ENCODE data around the gene NTRK2. TPM values are rescaled to one million over a fixed set of nuclear protein-coding genes. Genes with fewer than 3 reads are reported as not detected.

The NTRK2 gene
- polyA plus RNA-seq, 3 donors, result 7.0 to 11.7 (median 11.1) TPM

- WGBS, 3 donors, result 76 to 88% (median 82%) methylated on average over 2 of the region's 2 CpGs
- H3K27ac ChIP-seq (ENCODE audit: low read depth, low read length), result no peak overlapping the region
Observed at GRCh38 chr9:84828046-84828445, 158.5 kb downstream of the NTRK2 start.

- 82 to 91% (median 90%) methylated on average over 8 of the region's 8 CpGs for WGBS, 3 donors
- H3K27ac ChIP-seq (ENCODE audit: low read depth, low read length), result no peak overlapping the region
Observed at GRCh38 chr9:84829471-84829870, 159.9 kb downstream of the NTRK2 start.

GRCh38 chr9:84829997-84830696 is 160.6 kb downstream of the NTRK2 start:
- H3K27ac ChIP-seq (ENCODE audit: low read depth, low read length), result no peak overlapping the region
- WGBS, 3 donors, result 75 to 91% (median 81%) methylated on average over 6 of the region's 6 CpGs

GRCh38 chr9:84831377-84831776 is 161.8 kb downstream of the NTRK2 start:
- WGBS, 3 donors, result 71 to 92% (median 89%) methylated on average over 4 of the region's 4 CpGs

GRCh38 chr9:84832453-84832852 is 162.9 kb downstream of the NTRK2 start:
- 87 to 91% (median 88%) methylated on average over 10 of the region's 10 CpGs for WGBS, 3 donors
- H3K27ac ChIP-seq (ENCODE audit: low read depth, low read length), result no peak overlapping the region

More at GRCh38 chr9:84831377-84831776, 161.8 kb downstream of the NTRK2 start:
- no peak overlapping the region for H3K27ac ChIP-seq (ENCODE audit: low read depth, low read length)

GRCh38 chr9:84834426-84834825 is 164.9 kb downstream of the NTRK2 start:
- 79 to 87% (median 84%) methylated on average over 4 of the region's 4 CpGs for WGBS, 3 donors

GRCh38 chr9:84835745-84836144 is 166.2 kb downstream of the NTRK2 start:
- 68 to 87% (median 77%) methylated on average over 5 of the region's 5 CpGs for WGBS, 3 donors
- no peak overlapping the region for H3K27ac ChIP-seq (ENCODE audit: low read depth, low read length)

More at GRCh38 chr9:84834426-84834825, 164.9 kb downstream of the NTRK2 start:
- H3K27ac ChIP-seq (ENCODE audit: low read depth, low read length), result no peak overlapping the region

- H3K27ac ChIP-seq (ENCODE audit: low read depth, low read length), result no peak overlapping the region
- 42 to 55% (median 51%) methylated on average over 1 of the region's 1 CpG for WGBS, 3 donors
Observed at GRCh38 chr9:84838879-84839278, 169.3 kb downstream of the NTRK2 start.

GRCh38 chr9:84839541-84839940 is 170.0 kb downstream of the NTRK2 start:
- no peak overlapping the region for H3K27ac ChIP-seq (ENCODE audit: low read depth, low read length)
- WGBS, 3 donors, result 59 to 79% (median 74%) methylated on average over 9 of the region's 9 CpGs

GRCh38 chr9:84841931-84842330 is 172.4 kb downstream of the NTRK2 start:
- 78 to 92% (median 91%) methylated on average over 5 of the region's 5 CpGs for WGBS, 3 donors
- H3K27ac ChIP-seq (ENCODE audit: low read depth, low read length), result no peak overlapping the region

GRCh38 chr9:84843175-84843824 is 173.8 kb downstream of the NTRK2 start:
- WGBS, 3 donors, result 69 to 82% (median 79%) methylated on average over 5 of the region's 5 CpGs
- no peak overlapping the region for H3K27ac ChIP-seq (ENCODE audit: low read depth, low read length)

- H3K27ac ChIP-seq (ENCODE audit: low read depth, low read length), result no peak overlapping the region
- 67 to 91% (median 89%) methylated on average over 7 of the region's 7 CpGs for WGBS, 3 donors
Observed at GRCh38 chr9:84845956-84846900, 176.7 kb downstream of the NTRK2 start.

- H3K27ac ChIP-seq (ENCODE audit: low read depth, low read length), result no peak overlapping the region
Observed at GRCh38 chr9:84846906-84847305, 177.4 kb downstream of the NTRK2 start.

GRCh38 chr9:84849049-84849448 is 179.5 kb downstream of the NTRK2 start:
- 79 to 89% (median 82%) methylated on average over 2 of the region's 2 CpGs for WGBS, 3 donors
- H3K27ac ChIP-seq (ENCODE audit: low read depth, low read length), result no peak overlapping the region

- 81 to 93% (median 93%) methylated on average over 4 of the region's 4 CpGs for WGBS, 3 donors
- no peak overlapping the region for H3K27ac ChIP-seq (ENCODE audit: low read depth, low read length)
Observed at GRCh38 chr9:84850830-84851392, 181.4 kb downstream of the NTRK2 start.

- no peak overlapping the region for H3K27ac ChIP-seq (ENCODE audit: low read depth, low read length)
- WGBS, 3 donors, result 52 to 66% (median 66%) methylated on average over 10 of the region's 10 CpGs
Observed at GRCh38 chr9:84851935-84852585, 182.5 kb downstream of the NTRK2 start.

GRCh38 chr9:84852617-84853301 is 183.2 kb downstream of the NTRK2 start:
- H3K27ac ChIP-seq (ENCODE audit: low read depth, low read length), result no peak overlapping the region
- WGBS, 3 donors, result 41 to 81% (median 63%) methylated on average over 1 of the region's 1 CpG

Measured in adipose tissue (tissue), 3 donors.